ENCODE measurements around the gene ATP2B2.

ATP2B2 gene

DNA sequence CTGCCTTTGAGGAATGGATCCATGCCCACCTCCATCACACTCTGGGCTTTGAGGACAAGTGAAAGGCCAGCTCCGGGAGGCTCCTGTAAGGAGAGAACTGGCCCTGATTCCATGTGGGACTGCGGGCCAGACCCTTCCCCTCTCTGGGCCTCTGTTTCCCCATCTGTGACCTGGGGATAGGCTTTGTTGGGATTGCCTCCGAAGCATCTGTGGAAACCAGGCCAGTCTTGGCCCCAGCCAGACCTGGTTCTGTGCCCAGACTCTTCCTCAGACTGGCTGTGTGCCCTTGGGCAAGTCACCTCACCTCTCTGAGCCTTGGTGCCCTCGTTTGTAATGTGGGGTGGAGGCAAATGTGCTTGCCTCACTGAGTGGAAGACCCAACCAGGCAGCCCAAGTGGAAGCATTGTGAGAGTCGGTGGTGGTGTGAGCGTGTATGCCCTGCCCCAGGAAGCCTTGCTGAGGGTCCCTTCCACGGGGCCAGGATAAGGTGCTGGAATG is 163.4 kb downstream of the ATP2B2 start:
- no peak for DNase-seq (ENCODE audit: low spot score)

DNA sequence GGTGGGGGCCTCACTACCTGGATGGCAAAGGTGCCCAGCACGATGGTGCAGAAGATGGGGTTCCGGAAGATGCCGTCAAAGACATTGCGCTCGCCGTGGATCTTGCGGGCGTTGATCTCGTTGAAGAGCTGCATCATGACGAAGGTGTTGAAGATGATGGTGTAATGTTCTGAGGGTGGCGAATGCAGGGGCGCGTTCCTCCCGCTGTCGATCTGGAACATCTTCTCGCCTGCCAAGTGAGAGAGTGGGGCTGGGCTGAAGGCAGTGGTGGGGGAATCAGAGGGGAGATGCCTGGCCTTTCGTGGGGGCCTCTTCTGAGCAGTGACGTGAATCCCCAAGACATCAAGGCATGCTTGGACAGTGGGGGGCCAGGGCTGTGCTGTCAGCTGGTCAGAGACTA is 164.9 kb downstream of the ATP2B2 start:
- no peak for DNase-seq (ENCODE audit: low spot score)

DNA sequence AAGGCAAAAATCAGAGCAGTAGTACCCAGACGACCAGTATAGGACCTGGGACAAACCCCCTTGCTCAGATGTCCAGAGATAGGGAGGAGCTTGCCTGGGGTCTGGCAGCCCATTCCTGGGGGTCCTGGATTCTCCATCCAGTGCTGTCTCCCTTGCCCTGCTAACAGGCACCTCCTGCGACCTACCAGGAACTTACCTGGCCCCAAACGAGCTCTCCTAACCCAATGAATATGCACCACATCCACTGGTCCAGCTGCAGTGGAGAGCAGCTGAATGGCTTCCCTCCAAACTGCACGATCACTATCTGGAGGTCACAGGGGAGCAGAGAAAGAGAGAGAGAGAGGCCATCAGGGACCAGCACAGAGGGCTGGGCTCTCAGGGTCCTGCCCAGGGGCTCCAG is 165.3 kb downstream of the ATP2B2 start:
- DNase-seq (ENCODE audit: low spot score), result no peak

GRCh38 chr3:10339376-10339955 is 165.9 kb downstream of the ATP2B2 start:
- DNase-seq (ENCODE audit: low spot score), result no peak

GRCh38 chr3:10338591-10339353 is 166.6 kb downstream of the ATP2B2 start:
- no peak for DNase-seq (ENCODE audit: low spot score)

DNA sequence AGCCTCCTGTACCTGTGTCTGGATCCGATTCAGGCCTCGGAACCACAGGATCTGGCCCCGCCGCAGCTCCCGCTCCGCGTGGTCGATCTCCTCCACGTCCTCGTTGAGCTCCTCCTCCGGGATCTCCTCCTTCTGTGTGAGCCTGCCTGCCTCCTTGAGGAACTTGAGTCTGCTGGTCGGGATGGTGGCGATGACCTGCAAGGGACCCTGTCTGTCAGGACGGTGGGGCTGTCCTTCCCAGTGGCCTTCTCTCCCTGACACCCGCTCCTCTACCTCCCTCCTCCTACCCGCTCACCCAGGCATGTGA is 167.3 kb downstream of the ATP2B2 start:
- DNase-seq (ENCODE audit: low spot score), result no peak

- DNase-seq (ENCODE audit: low spot score), result no peak
These were observed 167.8 kb downstream of the ATP2B2 start for GRCh38 chr3:10337323-10338163.

GRCh38 chr3:10336761-10337160 is 168.6 kb downstream of the ATP2B2 start:
- no peak for DNase-seq (ENCODE audit: low spot score)

DNA sequence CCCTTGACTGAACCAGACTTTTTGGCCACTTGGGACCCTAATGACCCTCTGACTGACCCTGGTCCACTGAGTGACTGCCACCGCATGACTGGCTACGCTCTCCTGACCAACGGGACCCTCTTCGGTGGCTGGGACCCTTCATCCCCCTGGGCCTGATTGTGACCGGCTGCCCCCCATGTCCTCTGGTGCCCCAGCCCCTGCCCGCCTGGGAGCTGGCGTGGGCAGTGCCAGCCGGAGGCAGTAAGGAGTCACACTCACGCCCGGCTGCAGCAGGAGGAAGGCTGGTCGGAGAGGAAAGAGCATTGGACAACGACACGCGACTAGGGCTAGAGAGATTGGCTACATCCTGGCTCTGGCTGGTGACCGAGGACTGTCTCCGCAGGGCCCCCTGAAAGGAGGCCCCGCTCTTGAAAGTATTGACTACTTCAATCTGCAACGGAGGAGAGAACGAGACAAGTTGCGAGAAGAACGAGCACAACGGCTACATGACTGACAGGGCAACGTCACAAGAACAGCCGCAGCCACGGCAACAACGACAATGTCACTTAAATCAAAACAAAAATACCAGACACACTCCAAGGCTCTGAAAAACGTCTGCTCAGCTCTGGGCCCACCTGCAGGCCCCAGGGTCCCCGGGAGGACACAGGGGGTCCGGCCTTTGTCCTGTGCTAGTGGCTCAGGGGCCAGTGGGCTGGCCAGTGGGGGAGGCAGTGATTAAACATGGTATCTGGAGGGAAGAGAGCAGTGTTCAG is 169.3 kb downstream of the ATP2B2 start:
- DNase-seq (ENCODE audit: low spot score), result no peak

DNA sequence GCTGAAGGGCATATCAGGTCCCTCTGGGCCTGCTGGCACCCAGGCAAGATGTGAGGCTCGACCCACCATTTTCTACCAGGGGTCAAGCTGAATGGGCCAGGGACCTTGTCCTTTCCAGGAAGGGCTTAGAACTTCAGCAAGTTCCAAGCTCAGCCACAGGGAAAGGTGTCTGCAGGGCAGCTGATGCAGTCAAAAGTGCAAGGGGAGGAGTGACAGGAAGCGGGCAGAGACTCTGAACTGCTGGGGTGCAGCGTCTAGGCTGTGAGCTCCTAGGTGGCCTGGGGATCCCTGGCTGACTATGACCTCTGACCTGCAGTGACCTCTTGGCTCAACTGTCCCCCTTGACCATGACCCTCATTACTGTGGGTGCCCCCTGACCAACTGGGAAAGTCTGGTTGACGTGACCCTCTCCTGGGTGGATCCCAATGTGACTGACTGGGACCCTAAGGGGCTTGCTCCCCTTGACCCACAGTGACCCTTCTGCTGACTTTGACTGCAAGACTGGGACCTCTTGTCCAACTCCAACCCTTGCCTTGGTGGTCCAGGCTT is 170.1 kb downstream of the ATP2B2 start:
- DNase-seq (ENCODE audit: low spot score), result no peak

DNA sequence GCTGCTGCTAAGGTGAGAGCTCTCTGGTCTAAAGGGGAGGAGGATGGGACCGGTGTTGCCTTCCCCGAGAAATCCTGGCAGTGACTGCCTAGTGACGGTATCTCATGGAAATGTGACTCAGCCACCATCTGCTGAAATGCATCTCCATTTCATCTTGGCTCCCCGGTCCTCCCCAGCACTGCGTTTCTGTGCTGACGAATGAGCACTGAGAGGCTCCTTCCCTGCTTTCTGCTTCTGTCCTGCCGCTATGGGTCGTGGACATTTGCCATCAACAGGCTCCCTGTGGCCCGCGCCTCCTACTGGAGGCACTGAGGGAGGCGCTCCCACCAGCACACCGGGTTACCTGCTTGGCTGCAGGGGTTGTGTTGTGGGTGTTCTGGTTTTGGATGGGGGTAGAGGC is 170.9 kb downstream of the ATP2B2 start:
- no peak for DNase-seq (ENCODE audit: low spot score)

- DNase-seq (ENCODE audit: low spot score), result no peak
These were observed 171.3 kb downstream of the ATP2B2 start for GRCh38 chr3:10334042-10334441.

DNA sequence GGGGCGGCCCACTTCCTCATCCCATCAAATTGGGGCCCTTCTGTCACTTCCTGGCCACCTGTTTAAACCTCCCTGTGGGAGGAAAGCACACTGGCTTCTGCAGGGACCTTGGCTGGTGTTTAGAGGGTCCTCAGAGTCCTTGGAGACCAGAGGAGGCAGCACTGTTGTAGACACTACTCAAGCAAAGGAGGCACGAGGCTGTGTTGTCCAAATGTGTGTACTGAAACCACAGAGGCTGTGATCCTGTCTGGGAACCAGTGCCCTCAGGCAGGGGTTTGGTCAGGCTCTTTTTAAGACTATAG is 172.1 kb downstream of the ATP2B2 start:
- DNase-seq (ENCODE audit: low spot score), result no peak

DNA sequence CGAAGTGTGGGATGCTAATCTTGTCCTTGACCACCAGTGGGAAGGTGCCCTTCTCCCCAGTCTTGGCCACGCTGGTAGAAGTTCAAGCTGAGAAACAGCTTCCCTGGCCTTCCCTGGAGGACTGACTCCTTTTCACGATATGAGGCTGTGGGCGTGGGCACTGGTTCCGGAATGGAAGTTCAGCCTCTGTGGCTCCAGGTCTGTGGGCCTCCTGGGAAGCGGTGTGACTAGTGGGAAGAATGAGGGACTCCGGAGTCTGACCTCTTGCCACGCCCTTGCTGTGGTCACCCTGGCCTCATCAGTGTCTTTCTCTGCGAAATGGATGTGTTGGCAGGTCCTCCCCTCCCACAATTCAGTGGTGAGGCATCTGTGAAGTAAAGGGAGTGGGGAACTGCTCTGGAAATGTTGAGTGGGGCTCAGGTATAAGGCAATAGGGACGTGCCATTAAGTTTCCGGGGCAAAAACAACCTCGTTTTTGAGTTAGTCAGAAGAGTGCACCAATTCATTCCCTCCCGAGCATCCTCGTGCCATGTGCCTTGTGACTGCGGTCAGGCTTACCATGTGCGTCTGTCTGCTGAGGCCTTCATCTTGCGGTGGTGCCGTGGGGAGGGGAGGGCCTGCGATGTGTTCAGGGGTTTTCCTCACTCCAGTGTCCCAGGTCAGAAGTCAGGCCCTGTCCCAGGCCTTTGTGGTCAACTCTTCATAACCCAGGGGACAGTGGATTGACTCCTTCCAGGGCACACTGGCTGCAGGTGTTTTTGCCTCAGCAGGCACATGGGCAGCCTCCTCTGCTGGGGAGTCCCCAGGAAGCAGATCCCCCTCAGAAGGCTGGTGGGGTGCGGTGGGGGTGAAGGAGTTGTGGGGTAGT is 172.7 kb downstream of the ATP2B2 start:
- no peak for DNase-seq (ENCODE audit: low spot score)

DNA sequence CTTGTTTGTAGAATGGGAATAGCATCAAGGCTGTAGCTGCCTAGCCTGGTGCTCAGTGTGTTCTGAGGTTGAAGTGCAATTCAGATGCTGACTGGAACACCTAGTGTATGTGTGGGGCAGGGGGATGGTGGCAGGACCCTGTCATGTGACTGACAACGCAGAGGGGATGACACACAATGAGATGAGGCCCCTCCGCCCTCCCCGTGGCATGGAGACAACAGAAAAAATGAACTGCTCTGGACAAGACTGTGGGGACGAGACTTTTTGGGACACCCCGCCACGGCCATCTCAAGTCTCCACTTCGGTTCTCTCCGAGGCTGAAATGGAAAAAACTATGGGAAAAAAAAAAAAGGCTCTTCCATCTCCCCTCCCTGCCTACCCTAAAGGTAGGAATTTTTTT is 174.1 kb downstream of the ATP2B2 start:
- no peak for DNase-seq (ENCODE audit: low spot score)

DNA sequence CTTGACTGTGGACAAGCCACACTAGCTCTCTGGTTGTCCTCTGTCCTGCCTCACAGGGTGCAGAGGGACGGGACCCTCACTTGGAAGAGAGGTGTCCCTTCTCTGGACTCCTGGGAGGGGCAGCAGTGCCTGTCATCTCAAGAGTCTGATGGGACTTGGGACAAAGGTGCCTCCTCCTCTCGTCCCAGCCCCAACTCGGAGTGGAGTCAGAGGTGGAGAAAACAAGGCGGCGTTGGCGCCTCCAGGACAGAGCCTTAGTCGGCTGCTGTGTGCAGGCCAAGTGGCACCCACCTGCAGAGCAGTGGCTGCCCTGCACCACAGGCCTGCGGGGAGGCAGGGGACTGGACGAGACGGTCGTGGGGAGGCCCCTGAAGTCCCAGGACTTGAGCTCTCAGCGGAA is 175.1 kb downstream of the ATP2B2 start:
- no peak for DNase-seq (ENCODE audit: low spot score)

DNA sequence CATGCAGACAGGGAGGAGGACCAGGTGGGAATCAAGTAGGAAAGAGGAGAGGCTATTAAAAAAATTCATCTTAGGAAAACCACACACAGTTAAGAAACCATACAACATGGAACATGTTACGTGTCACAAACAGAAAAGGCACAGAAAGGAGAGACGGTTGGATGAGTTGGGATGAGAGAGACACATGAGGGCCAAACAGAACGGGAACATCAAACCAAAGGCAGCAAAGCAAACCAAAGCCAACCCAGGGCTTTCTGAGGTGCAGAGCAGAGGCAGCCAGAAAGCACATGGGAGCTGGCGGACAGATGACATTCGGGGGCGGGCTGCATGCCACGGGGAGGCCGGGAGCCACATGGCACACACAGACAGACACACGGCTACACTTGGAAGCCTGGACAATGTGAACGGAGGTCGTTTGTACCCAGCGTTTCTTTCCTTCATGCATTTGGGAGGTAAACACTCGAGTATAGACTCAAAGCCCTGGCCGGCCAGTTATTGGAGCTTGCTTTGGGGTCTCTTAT is 175.8 kb downstream of the ATP2B2 start:
- no peak for DNase-seq (ENCODE audit: low spot score)

GRCh38 chr3:10328460-10329071 is 176.8 kb downstream of the ATP2B2 start:
- no peak for DNase-seq (ENCODE audit: low spot score)

- no peak for DNase-seq (ENCODE audit: low spot score)
These were observed 177.8 kb downstream of the ATP2B2 start for GRCh38 chr3:10327592-10327991.

- no peak for DNase-seq (ENCODE audit: low spot score)
These were observed 183.1 kb downstream of the ATP2B2 start for GRCh38 chr3:10322352-10322710.
